CD4-positive, alpha-beta T cell treated with Interleukin-17A for 4 hours (primary cell): ENCODE data around the gene DMRT2.

Source experiments
- DNase-seq: peaks from one replicate; pipeline ENCODE4 v3.0.0-alpha.2; 2020; ENCODE audit warnings: mixed read lengths

Gene DMRT2

DNA sequence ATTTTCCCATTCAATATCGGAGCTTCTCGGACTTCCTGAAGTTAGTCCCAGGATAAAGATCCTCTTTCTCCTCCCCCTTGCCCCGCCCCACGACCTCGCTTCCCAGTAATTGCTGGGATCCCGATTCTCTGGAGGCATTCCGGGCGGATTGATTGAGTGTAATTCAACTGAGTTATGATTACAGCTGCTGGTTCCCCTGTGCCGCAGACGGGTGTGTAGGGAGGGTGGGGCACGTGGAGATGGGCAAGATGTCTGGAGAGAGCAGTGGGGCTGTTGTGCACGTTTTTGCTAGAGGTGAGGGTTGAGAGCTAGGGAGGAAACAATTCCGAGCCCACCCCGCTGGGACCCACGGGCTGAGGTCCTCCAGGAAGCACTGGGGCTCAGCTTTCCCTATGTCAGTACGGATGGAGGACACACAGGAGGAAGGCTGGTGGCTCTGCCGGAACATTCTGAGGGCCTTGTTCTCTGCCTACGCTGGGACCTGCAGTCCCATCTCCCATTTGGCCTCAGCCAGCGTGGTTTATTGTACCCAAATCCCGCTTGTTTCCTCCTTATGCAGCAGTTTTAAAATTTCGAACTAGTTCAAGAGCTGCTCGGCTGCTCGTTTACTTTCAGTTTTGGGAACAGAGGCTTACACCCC, 2.4 kb upstream of the DMRT2 start:
- DNase-seq: no peak

DNA sequence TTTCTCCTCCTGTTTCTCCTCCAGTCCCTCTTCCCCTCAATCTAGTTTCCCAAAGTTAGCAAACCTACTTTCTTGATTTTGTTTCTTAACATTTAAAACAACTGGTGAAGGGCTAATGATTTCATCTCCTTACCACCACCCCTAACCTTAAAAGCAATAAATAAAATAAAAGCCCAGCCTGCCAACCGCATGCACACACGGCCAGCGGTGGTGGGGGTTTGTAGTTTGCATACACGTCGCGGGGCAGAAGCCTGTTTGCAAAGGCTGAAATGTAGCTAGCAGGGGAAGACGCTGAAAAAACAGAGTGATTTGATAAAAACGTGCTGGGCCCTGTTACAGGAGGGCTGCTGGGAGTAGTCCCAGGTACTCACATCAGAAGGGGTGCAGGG, 1.9 kb upstream of the DMRT2 start:
- DNase-seq: no peak

DNA sequence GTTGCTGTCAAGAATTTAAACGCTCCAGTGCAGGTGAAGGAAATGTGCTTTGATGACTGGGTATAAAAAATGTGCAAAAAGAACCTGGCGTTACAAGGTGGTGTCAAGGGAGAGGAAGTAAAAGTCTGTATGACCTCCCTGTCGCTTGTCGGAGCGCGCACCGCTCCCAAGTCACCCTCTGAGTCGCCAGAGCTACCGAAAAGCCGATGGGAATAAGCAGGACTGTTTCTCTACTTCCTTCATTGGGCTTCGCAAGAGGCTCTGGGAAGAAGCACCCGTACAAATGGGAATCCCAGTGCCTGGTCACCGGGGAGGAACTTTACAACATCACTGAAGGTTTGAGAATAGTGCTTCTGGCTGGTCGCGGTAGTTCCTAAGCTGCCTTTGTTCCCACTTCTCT, 1.3 kb upstream of the DMRT2 start:
- DNase-seq: no peak

DNA sequence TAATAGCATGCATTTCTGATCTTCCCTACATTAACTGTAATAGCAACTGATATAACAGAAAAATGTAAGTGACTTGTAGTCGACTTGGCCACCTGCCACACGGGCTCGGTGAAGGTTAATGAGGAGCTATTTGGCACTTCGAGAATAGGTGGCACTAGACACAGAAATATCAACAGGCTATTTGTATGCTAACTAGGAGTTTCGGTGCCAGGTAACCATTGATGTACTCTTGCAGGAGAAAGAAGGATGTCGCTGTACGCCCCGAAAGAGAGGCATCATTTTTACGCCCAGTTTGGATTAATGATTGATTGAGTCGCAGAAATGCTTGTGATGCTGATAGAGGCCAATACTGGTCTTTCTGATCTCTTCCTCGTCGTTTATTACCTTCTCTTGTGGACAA, 516 bp upstream of the DMRT2 start:
- DNase-seq: no peak

DNA sequence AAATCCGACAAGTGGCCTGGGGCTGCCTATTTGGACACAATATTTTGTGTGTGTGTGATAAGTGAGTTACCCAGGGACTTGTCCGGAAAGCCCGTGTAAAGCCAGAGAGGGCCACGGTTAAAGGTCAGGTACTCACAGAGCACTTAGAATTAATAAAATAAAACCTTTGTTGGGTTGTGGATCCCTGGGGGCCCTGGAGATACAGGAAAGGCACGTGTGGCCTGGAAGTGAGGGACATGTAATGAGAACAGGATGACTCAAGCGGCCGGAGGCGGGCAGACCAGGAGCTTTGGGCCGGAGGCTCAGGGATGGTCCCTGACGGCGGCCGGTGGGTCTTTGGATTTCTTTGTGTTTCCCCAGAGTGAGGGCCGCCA, 1.0 kb downstream of the DMRT2 start:
- no peak for DNase-seq

DNA sequence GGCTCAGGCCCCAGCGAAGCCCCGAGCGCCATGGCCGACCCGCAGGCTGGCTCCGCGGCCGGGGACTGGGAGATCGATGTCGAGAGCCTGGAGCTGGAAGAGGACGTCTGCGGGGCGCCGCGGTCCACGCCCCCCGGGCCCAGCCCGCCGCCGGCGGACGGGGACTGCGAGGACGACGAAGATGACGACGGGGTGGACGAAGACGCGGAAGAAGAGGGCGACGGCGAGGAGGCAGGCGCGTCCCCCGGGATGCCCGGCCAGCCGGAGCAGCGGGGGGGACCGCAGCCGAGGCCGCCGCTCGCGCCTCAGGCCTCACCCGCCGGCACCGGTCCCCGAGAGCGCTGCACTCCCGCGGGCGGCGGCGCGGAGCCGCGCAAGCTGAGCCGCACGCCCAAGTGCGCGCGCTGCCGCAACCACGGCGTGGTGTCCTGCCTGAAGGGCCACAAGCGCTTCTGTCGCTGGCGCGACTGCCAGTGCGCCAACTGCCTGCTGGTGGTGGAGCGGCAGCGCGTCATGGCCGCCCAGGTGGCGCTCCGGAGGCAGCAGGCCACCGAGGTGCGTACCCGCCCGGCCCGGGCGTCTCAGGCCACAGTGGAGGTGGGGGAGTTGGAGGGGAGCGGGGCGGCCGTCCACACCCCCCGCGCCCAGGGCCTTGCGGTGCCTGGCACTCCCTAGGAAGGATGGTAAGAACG, 1.6 kb downstream of the DMRT2 start:
- no peak for DNase-seq

DNA sequence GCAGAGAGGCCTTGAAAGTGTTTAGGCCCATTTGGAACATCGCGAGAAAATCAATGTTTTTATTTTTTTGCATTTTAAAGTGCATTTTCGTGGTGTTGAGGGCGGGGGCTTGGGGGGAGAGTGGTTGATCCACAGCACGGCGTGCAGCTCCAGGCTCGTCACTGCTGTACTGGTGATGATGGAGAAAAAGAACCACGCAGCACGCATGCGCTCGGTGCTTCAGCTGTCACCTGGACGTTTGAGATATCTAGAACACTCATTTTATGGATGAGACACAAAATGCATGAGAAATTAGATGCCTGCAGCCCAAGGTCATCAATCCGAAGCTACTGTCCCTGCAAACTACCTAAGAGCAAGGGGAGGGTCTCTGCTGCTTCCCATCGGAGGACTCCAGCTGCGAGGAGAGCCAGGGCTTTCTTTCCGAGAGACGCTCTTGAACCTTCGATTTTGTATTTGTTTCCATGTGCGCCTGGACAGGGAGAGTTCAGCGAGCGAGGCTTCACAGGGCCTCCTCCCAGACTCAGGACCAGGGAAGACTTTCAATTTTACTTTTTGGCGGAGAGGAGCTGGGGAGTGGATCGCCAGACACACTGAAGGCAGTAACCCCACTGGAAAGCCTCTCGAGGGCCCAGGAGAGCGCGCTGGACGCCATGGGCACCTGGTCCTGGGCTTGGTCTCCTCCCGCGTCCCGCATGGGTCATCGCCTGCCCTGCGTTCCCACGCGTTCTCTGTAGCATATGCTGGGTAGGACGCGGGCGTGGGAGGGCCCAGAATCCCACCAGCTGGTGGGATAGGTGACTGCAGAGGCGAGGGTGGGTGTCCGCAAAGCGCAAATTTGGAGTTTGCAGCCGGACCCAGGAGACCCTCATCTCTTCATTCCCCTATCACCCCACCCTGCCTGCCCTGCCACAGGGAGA, 2.5 kb downstream of the DMRT2 start:
- DNase-seq: no peak

DNA sequence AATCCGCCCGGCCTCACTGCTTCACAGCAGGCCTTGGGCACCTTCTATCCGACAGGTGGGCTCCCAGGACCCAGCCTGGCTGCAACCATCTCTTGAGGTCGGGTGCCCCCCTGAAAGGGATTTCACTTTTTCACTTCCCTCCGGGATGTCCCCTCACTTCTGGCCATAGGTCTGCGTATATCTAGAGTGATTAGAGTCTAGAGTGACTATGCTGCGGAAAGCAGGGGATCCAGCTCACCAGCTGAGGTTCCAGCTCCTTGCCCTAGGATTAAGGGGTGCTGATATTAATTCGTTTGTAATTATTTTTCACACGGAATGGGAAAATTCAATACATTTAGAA, 3.1 kb downstream of the DMRT2 start:
- DNase-seq: no peak

DNA sequence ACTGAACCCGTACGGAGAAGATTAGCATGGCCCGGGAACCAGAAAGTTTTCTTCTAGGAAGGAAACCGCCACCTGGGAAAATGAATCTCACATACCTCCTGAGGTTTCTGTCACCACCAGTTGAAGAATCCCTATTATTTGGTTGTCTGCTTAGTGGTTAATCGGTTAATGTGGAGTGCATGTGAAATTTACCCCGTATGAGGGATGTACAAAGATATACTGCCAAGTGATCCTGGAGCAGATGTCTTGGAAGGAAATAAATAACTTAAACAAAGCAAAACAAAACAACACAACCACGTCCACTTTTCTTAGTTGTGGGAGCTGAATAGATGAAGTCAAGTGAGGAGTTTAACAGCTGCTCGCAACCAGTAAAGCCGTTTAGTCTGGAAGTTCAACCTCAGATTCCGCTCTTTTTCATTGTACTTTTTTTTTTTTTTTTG, 3.8 kb downstream of the DMRT2 start:
- no peak for DNase-seq

DNA sequence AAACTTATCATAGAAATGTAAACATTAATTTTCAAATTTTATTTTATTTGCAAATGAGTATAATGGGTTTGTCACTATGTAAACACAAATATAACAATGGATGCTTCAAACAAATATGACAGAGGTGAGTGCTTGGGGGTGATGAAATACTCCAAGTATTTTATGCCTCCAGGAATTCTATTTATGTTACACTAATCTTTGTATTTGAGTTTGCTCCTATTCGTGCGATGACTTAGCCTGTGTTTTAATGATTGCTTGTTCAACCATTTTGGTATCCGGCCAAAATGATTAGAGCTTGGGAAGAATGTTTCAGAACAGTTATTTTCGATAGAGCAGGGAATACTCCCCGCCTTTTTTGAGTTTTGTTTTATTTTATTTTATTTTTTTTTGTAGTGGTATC, 5.0 kb downstream of the DMRT2 start:
- DNase-seq: no peak

DNA sequence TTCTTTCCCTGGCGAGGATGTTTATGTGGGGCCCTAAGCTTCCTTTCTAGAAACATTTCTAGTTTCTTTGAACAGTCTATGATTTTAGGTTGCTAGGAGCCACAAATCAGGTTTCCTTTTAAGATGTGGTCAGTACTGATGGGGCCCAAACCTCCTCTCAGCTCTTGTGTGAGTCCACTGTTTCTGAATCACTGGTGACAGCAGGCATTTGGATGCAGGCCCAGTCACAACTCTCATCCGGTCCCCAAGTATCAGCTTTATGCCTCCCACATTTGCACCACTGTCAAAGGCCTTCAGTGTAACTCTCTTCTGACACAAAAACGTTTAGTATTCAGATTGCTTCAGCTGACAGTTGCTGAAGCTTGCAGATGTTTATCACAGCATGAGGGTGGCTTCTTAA, 7.8 kb downstream of the DMRT2 start:
- DNase-seq: no peak

DNA sequence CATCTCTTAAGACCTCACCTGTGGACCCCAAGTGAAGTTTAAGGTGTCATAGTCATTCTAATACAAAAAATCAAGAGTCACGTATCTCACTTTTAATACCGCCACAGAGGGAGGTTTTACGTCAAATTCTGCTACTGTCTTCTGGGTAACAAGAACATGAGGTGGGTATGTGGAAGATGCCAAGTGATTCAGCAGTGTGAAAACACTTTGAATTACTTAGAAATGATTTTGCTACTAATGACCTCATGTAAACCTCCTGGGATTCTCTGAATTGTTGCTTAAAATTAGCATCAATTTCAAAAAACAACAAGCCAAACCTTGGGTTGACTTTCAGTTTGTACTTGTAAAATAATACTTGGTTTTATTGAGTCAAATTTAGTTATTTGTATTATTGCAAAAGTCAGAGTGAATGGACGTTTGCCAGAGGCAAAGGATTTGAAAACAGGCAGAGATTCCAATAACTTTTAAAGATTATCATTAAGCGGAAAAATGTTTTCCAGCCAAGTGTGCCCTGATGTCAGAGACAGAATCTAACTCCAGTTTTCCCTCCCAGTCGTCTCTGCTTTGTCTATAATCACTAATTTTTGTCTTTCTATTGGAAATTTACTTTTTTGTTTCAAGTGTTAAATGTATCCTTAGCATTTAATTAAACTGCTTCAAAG, 8.8 kb downstream of the DMRT2 start:
- no peak for DNase-seq

DNA sequence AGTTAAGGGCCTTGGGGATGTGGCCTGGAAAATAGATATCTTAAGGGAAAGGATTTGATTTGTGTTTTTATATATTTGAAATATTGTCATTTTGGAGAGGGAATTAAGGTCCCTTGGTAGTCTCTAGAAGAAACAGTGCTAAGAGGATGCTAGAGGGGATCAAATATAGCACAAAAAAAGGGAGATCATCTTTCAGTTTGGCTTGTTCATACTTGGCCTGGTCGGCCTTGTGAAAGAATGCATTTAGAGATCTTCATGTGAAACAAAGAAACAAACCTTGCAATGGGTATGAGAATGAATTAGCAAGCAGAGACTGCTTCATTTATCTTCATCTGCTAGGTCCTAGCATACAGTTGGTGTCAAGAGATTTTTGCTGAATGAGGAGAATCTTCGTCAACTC, 15.0 kb downstream of the DMRT2 start:
- no peak for DNase-seq

DNA sequence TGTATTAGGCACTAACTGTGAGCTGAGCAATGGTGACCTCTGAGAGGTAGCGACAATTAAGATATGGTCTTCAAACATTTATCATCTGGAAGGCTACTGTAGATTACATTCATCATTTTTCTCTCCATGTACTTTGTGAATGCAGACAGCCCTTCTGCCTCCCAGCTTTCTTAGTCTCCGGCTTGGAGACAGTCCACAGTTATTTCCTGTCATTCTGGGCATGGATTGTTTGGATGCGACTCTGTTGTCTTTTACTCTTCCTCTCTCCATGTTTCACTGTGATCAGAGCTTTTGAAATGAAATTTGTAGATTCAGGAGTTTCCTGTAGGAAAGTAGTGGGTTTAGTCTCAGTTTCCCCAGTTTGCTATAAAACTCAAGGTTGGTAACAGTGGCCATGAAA, 20.5 kb downstream of the DMRT2 start:
- DNase-seq: no peak

DNA sequence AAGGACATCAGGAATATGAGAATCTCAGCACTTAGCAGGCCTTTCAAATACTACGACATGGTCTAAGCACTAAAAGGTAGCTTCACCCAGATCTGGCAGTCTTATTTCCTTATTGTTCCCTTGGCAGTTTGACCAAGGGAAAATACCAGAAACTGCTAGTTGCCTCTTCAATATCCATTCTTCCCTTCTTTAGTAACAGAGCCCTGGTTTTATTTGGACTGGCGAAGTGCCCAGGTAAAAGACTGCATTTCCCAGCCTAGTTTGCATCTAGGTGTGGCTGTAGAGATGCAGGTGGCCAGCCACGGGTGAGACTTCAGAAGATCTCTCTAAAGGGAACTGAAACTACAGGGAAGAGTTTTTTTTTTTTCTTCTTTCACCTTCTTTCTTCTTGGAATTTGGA, 21.6 kb downstream of the DMRT2 start:
- DNase-seq: no peak

DNA sequence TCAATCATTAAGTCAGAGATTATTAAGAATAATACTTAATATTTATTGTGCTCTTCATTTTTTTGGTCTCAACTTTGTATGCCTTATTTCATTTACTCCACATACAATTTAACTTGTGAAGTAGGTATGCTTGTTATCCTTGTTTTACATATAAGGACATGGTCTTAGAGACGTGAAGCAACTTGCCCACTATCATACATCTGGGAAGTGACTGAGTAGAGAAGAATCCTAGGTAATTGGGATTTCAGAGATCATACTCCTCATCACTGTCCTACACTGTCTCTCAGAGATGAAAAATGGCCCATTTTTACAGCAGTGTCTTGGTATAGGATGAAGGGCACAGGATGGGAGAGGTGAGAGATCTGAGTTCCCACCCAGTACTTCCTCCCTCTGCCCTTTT, 23.3 kb downstream of the DMRT2 start:
- no peak for DNase-seq

DNA sequence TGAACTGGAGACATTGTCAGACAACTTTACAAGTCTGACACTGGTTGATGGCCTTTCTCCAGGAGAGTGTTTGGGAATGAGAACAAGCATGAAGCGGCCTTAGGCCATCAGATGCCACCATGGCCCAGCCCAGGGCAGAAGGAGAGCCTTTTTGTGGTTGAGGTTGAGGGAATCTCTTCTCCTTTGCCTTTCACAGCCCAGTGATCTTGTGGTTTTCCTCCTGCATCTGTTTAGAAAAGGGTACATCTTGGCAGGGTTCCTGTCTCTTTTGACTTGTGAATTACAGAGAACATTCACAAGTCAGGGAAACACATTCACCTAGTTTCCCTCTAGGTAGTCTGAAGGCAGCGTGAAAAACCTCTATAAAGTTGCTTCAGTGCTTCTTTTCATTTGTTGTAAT, 27.5 kb downstream of the DMRT2 start:
- DNase-seq: no peak

DNA sequence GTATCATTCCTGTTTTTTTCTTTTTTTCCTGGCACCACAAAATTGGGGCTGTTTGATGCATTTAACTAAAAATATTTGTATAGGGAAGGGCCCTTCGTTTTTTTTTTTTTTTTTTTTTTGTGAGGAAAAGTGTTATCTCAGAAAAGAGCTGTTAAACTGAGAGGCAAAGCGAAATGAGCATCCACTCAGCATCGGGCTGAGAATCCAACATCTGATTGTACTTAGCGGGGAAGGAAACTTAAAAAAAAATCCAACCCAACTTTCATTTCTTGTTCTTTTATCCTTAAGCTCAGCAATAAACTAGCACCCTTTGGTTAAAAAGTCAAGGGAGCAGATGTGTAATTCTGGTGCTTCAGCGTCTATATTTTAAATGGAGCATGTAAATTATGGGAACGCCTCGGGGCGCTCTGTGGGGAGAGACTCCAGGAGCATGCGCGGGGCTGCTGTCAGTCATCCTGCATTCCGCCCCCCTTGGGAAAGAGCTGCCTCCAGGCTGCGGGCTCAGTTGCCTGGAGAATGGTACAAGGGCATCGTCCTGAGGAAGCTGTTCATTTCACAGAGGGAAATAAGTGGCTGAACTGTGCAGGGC, 33.3 kb downstream of the DMRT2 start:
- no peak for DNase-seq

DNA sequence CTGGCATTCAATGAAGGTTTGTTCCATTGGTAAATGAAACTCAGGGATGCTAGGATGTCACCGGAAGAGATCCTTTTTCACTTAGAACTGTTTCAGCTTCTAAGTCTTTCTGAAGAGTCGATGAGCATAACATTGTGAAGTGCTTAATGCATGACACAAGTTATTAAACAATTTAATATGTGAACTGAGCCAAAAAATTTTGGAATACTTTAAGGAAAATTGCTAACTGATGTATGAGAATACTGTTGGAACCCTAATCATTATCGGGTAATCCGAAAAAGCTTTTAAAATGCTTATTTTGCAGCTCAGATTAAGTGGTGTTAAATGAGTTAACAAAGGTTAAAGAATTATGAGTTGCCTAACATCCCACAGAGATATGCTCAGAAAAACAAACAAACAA, 34.9 kb downstream of the DMRT2 start:
- DNase-seq: no peak

DNA sequence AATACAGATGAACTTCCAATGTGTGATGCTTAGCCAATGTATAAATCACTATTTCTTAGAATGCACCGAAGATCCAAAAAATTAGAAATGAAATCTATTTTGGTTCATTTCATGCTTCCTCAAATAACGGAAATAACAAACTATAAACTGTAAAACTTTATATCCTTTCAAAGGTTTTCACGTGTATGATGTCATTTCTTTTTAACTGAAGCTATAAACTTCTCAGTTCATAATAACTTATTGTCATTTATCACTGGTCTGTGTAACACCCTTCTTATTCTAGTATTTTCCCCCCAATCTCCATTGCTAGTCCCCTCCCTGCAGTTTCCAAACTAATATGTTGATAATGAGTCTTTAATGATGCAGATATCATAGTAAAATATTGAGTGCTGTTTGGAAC, 36.4 kb downstream of the DMRT2 start:
- no peak for DNase-seq

DNA sequence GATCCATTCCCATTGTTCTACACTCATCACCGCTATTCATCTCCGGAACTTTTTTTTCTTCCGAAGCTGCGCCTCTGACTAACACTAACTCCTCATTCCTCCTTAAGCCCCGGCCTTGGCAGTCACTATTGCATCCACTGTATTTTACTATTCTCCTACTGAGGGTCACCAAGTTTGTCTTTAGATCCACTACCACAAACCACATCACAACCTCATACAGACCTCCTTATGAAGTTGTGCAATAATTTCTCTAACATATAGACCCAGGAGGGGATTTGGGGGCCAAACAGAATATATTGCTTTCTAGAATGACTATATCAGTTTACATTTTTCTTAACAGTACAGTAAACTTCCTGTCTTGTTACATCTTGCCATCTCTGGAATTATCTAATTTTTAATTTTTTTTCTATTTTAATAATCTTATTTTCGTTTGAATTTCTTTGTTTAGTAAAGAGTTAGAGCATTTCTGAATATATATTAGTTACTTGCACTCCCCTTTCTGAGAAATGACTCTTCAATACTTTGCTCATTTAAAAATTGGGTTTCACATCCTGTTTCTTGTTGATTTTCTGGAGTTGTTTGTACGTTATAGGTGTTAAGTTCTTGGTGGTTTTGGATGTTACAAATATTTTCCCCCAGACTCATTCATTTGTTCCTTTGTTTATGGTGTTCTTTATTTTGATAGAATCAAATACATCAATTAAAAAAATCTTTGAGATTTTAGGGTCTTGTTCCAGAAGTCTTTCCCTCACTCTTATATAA, 37.1 kb downstream of the DMRT2 start:
- no peak for DNase-seq

DNA sequence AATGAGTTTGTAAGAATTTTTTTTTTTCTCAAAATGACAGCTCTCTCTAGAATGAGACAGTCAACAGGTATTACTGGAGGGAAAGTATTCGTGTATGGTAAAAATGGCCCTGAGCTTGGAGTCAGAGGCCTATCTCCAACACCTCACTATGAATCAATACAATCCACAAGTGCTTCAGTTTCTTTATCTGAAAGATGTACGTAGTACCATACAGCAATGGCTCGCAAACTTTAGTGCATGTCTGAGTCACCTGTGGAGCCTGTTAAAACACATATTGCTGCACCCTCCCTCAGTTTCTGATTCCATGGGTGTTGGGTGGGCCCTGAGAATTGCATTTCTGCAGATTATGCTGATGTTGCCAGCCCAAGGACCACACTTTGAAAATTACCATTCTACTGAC, 44.6 kb downstream of the DMRT2 start:
- DNase-seq: no peak
